Endothelial cell of umbilical vein (primary cell): ENCODE measurements around the gene SLC26A4. TPM values are rescaled to one million over a fixed set of nuclear protein-coding genes. Genes with fewer than 3 reads are reported as not detected.

Experiments used
- BruUV-seq: library from RNA; stranded (reverse); fragments of 400-500 nt; replicated peaks from 2 replicates; lab custom pipeline; 2021; lab: Mats Ljungman, UMichigan
- CTCF ChIA-PET: fragments of 300-600, 350-600 bp; sonication (Branson Sonifier 250); formaldehyde crosslinking; loops from one replicate; lab custom pipeline; 2021; ENCODE audit warnings: antibody characterized with exemption, inconsistent platforms; lab: Charles Lee
- POLR2A ChIA-PET: fragments of 300-600, 350-600 bp; sonication (Branson Sonifier 250); formaldehyde crosslinking; loops from one replicate; lab custom pipeline; 2021; ENCODE audit warnings: antibody characterized with exemption, inconsistent platforms; lab: Charles Lee
- DNase-seq: peaks from one replicate; pipeline ENCODE4 v3.0.0-alpha.2; 2011; ENCODE audit warnings: low read depth, low spot score
- FAIRE-seq: peaks from 2 replicates; lab custom pipeline; 2011; peaks lifted over from hg19 to GRCh38; lab: Jason Lieb, UNC
- H2AFZ ChIP-seq: 2 replicates; pipeline ENCODE4 v1.6.0; 2012; ENCODE audit warnings: low read depth, low read length, control low read depth, inconsistent platforms
- H3K27ac ChIP-seq: 2 replicates; pipeline ENCODE4 v1.5.1; 2011; ENCODE audit warnings: low read depth, mild to moderate bottlenecking, control low read depth, low read length, moderate library complexity; ENCODE audit not compliant: insufficient read depth
- H3K27me3 ChIP-seq, 2 experiments: 2 replicates each; pipeline versions ENCODE4 v1.6.0 to v1.6.1; 2011; ENCODE audit warnings: low read length in 2 of 2, mixed read lengths in 1 of 2; ENCODE audit not compliant: control insufficient read depth in 2 of 2, insufficient read depth in 2 of 2
- H3K36me3 ChIP-seq, 2 experiments: 2 replicates in 1 of 2; 3 replicates in 1 of 2; pipeline ENCODE4 v1.5.1; 2011; ENCODE audit warnings: low read length in 2 of 2, mild to moderate bottlenecking in 1 of 2, moderate library complexity in 1 of 2; ENCODE audit not compliant: control insufficient read depth in 2 of 2, insufficient read depth in 2 of 2; ENCODE audit errors: extremely low read depth in 1 of 2
- H3K4me1 ChIP-seq: 3 replicates; pipeline ENCODE4 v1.5.1; 2011; ENCODE audit warnings: mild to moderate bottlenecking, low read length; ENCODE audit not compliant: control insufficient read depth, insufficient read depth; ENCODE audit errors: extremely low read depth
- H3K4me2 ChIP-seq: 2 replicates; pipeline ENCODE4 v1.6.1; 2011; ENCODE audit warnings: low read length, control low read depth, mixed read lengths; ENCODE audit not compliant: insufficient read depth
- H3K4me3 ChIP-seq, 3 experiments: fragments of 200-600 bp in 1 of 3; sonication (generic), shearing (Covaris generic) in 1 of 3; replicated peaks in 1 of 3; 2 replicates each; pipeline ENCODE4 v1.5.1; 2011 to 2016; ENCODE audit warnings: control low read depth in 3 of 3, low read length in 3 of 3, mild to moderate bottlenecking in 2 of 3, inconsistent platforms in 1 of 3, low read depth in 1 of 3, moderate library complexity in 1 of 3; ENCODE audit not compliant: insufficient read depth in 1 of 3
- H3K79me2 ChIP-seq: 2 replicates; pipeline ENCODE4 v1.6.0; 2012; ENCODE audit warnings: low read length, inconsistent platforms; ENCODE audit not compliant: control insufficient read depth, insufficient read depth
- H3K9ac ChIP-seq: replicated peaks from 2 replicates; pipeline ENCODE3; 2011; ENCODE audit warnings: low read length, control low read depth; ENCODE audit not compliant: insufficient read depth; ENCODE audit errors: extremely low read depth
- H3K9me1 ChIP-seq: replicated peaks from 3 replicates; pipeline ENCODE4 v1.6.0; 2011; ENCODE audit warnings: mild to moderate bottlenecking, low read length; ENCODE audit not compliant: control insufficient read depth, insufficient read depth; ENCODE audit errors: extremely low read depth
- H3K9me3 ChIP-seq: replicated peaks from 2 replicates; pipeline ENCODE4 v1.5.1; 2012; ENCODE audit warnings: low read length, inconsistent platforms; ENCODE audit not compliant: control insufficient read depth, insufficient read depth
- H4K20me1 ChIP-seq: replicated peaks from 2 replicates; pipeline ENCODE3; 2011; ENCODE audit warnings: mild to moderate bottlenecking, low read length; ENCODE audit not compliant: control insufficient read depth, insufficient read depth; ENCODE audit errors: extremely low read depth
- CTCF ChIP-seq, 2 donors: IDR thresholded peaks; 1 replicate in 1 of 2; 2 replicates in 1 of 2; pipeline ENCODE4 v1.5.1; 2011; ENCODE audit warnings: low read length in 2 of 2, mild to moderate bottlenecking in 2 of 2, moderate library complexity in 2 of 2, control low read depth in 1 of 2, inconsistent platforms in 1 of 2, low read depth in 1 of 2; ENCODE audit not compliant: insufficient read depth in 1 of 2; ENCODE audit errors: extremely low read depth in 1 of 2
- EZH2 ChIP-seq: IDR thresholded peaks from 2 replicates; pipeline ENCODE4 v1.6.1; 2012; ENCODE audit warnings: borderline replicate concordance, low read depth, mild to moderate bottlenecking, moderate library complexity, low read length, inconsistent platforms; ENCODE audit not compliant: severe bottlenecking
- FOS ChIP-seq: IDR thresholded peaks from 2 replicates; pipeline ENCODE4 v1.6.1; 2011; ENCODE audit warnings: mild to moderate bottlenecking, low read length, moderate library complexity, borderline replicate concordance; ENCODE audit not compliant: insufficient read depth
- GATA2 ChIP-seq: IDR thresholded peaks from 2 replicates; pipeline ENCODE4 v1.7.0; 2011; ENCODE audit warnings: low read depth, mild to moderate bottlenecking, moderate library complexity, mixed read lengths, low read length; ENCODE audit not compliant: insufficient read length, insufficient read depth
- JUN ChIP-seq: IDR thresholded peaks from 2 replicates; pipeline ENCODE4 v1.6.1; 2011; ENCODE audit warnings: borderline replicate concordance, low read depth; ENCODE audit not compliant: insufficient read length, insufficient read depth
- MAX ChIP-seq: IDR thresholded peaks from 2 replicates; pipeline ENCODE4 v1.6.1; 2011; ENCODE audit not compliant: insufficient read depth, insufficient read length
- MYC ChIP-seq: IDR thresholded peaks from one replicate; pipeline ENCODE4 v1.6.1; 2011; ENCODE audit warnings: mild to moderate bottlenecking, low read depth, low read length
- POLR2A ChIP-seq: IDR thresholded peaks from 2 replicates; pipeline ENCODE4 v1.6.1; 2012; ENCODE audit warnings: low read depth, mild to moderate bottlenecking, control low read depth, low read length
- POLR2AphosphoS5 ChIP-seq: IDR thresholded peaks from 2 replicates; pipeline ENCODE4 v1.6.1; 2012; ENCODE audit warnings: low read depth, mild to moderate bottlenecking, control low read depth, low read length, moderate library complexity; ENCODE audit not compliant: insufficient read depth
- dilution Hi-C: fragments of 300-500 bp; cut with MboI; formaldehyde crosslinking; loops from one replicate; pipeline ENCODE4 v1.15.0; 2019; ENCODE audit warnings: low sequenced_read_pairs; ENCODE audit not compliant: extremely low pct_ligation_motif_present
- intact Hi-C: fragments of 100-400 bp; cut with micrococcal nuclease; formaldehyde crosslinking; loops from one replicate; pipeline ENCODE4 v1.10.0; 2022
- polyA plus RNA-seq, 4 experiments: library from polyadenylated mRNA; depleted of rRNA in 3 of 4; stranded (reverse) in 3 of 4; unstranded in 1 of 4; fragments of >200 nt; gene quantifications; 2 replicates each; pipeline versions ENCODE4 v1.2.1 to v1.2.3, GENCODE V29; 2011 to 2012; ENCODE audit warnings: missing spikeins in 1 of 4
- total RNA-seq: library from RNA; stranded (reverse); gene quantifications from 2 replicates; pipeline ENCODE4 v1.2.3, GENCODE V29; 2021

SLC26A4 gene
- total and polyA plus RNA-seq, 2 donors (not counting 3 experiments of a cell fraction or from before 2014, with no cell fraction given) = 0.77 to 0.79 TPM

GRCh38 chr7:107643407-107643806, 17.2 kb upstream of the SLC26A4 start:
- no peak overlapping the region for H3K4me2 ChIP-seq
- no TSS peak for BruUV-seq
- no peaks in the 10 kb centered on the region for H3K27me3 ChIP-seq
- no peak overlapping the region for H3K4me3 ChIP-seq
- H3K79me2 ChIP-seq = no peaks in the 10 kb centered on the region
- no peak for TF ChIP-seq MYC
- no peak for TF ChIP-seq CTCF (IDR thresholded peaks at IDR 0.05; ENCODE audit: extremely low read depth in 1 of 2, insufficient read depth in 1 of 2, low read depth in 1 of 2, low read length in 2 of 2)
- no peak for TF ChIP-seq FOS
- TF ChIP-seq EZH2 = no peak
- no peak for TF ChIP-seq POLR2A
- no peak for TF ChIP-seq JUN
- ChIA-PET CTCF (interaction anchor here (1.1 kb wide), 1 partner anchor 22 kb away, joined by 3 read pairs; no protein-coding TSS in a partner anchor), POLR2A (no interaction called here)
- no peaks in the 10 kb centered on the region for H3K36me3 ChIP-seq
- H2AFZ ChIP-seq = no peak overlapping the region
- no peak overlapping the region for H3K9ac ChIP-seq
- intact Hi-C loops = no loop called here
- no peaks in the 10 kb centered on the region for H3K9me3 ChIP-seq
- FAIRE-seq = no peak
- no peak for DNase-seq
- H3K27ac ChIP-seq = no peak overlapping the region
- H3K9me1 ChIP-seq = no peaks in the 10 kb centered on the region
- peaks cover 3% of the 10 kb centered on the region for H3K4me1 ChIP-seq
- dilution Hi-C loops = no loop called here
- H4K20me1 ChIP-seq = no peaks in the 10 kb centered on the region

- POLR2A ChIA-PET = no interaction called here
- peaks cover 3% of the 10 kb centered on the region for H3K4me1 ChIP-seq
- no TSS peak for BruUV-seq
- no peak overlapping the region for H3K4me2 ChIP-seq
- dilution Hi-C loops (no loop called here), intact Hi-C loops (no loop called here)
- H2AFZ ChIP-seq = no peak overlapping the region
- DNase-seq (peak; percentile 16), FAIRE-seq (no peak)
- CTCF ChIA-PET = no interaction called here
- H3K9ac ChIP-seq = no peak overlapping the region
- H3K9me1 ChIP-seq = no peaks in the 10 kb centered on the region
- H3K36me3 ChIP-seq = no peaks in the 10 kb centered on the region
- no peak overlapping the region for H3K4me3 ChIP-seq
- no peaks in the 10 kb centered on the region for H3K27me3 ChIP-seq
- no peak overlapping the region for H3K27ac ChIP-seq
- H3K9me3 ChIP-seq = no peaks in the 10 kb centered on the region
- H4K20me1 ChIP-seq = no peaks in the 10 kb centered on the region
- TF ChIP-seq JUN = no peak
- no peak for TF ChIP-seq MAX
- no peak for TF ChIP-seq CTCF (IDR thresholded peaks at IDR 0.05; ENCODE audit: extremely low read depth in 1 of 2, insufficient read depth in 1 of 2, low read depth in 1 of 2, low read length in 2 of 2)
- no peak for TF ChIP-seq FOS
- no peak for TF ChIP-seq POLR2A
- TF ChIP-seq GATA2 = no peak
- TF ChIP-seq MYC = no peak
- TF ChIP-seq EZH2 = no peak
- no peak for TF ChIP-seq POLR2AphosphoS5
- no peaks in the 10 kb centered on the region for H3K79me2 ChIP-seq
Observed at GRCh38 chr7:107643938-107644308, 16.7 kb upstream of the SLC26A4 start.
